ENCODE results near the gene CNN2. TPM values are rescaled to one million over a fixed set of nuclear protein-coding genes. Genes with fewer than 3 reads are reported as not detected.

The CNN2 gene
- total RNA-seq, 1 donor from 2014 or later, result 76.1 TPM

DNA sequence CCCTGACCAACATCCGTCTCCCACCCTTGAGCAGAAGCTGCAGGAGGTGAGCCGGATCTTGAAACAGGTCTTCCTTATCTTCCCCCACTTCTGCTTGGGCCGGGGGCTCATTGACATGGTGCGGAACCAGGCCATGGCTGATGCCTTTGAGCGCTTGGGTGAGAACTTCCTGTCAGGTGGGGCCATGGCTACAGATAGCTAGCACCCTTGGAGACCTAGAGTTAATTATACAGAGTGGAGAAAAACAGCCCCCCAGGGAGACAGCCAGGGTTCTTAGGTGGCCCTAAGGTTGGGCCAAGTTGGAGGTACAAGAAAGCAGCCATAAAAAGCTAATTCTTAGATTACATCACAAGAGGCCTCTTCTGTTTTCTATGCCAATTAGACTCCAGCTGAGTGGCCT is 31.7 kb downstream of the CNN2 start:
- H3K4me1 ChIP-seq, result no peaks in the 10 kb centered on the region
- H3K4me3 ChIP-seq, result no peak overlapping the region
- peaks cover 26% of the 10 kb centered on the region for H3K9me3 ChIP-seq
- no peaks in the 10 kb centered on the region for H3K27me3 ChIP-seq
- TF ChIP-seq POLR2A (IDR thresholded peaks at IDR 0.05) (no peak), POLR2AphosphoS5 (IDR thresholded peaks at IDR 0.05; ENCODE audit: insufficient read depth in 1 of 2, low read depth in 1 of 2) (no peak)
- TF ChIP-seq, protein P1, sequence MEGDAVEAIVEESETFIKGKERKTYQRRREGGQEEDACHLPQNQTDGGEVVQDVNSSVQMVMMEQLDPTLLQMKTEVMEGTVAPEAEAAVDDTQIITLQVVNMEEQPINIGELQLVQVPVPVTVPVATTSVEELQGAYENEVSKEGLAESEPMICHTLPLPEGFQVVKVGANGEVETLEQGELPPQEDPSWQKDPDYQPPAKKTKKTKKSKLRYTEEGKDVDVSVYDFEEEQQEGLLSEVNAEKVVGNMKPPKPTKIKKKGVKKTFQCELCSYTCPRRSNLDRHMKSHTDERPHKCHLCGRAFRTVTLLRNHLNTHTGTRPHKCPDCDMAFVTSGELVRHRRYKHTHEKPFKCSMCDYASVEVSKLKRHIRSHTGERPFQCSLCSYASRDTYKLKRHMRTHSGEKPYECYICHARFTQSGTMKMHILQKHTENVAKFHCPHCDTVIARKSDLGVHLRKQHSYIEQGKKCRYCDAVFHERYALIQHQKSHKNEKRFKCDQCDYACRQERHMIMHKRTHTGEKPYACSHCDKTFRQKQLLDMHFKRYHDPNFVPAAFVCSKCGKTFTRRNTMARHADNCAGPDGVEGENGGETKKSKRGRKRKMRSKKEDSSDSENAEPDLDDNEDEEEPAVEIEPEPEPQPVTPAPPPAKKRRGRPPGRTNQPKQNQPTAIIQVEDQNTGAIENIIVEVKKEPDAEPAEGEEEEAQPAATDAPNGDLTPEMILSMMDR (IDR thresholded peaks at IDR 0.05), result no peak
- intact Hi-C loops (cut with DNase I), result no loop called here
- H3K27ac ChIP-seq, result no peak overlapping the region
- no peak for DNase-seq (ENCODE audit: extremely low spot score in 2 of 2)
- H3K36me3 ChIP-seq, result peaks cover 0 to 5% of the 10 kb centered on the region in 2 donors

DNA sequence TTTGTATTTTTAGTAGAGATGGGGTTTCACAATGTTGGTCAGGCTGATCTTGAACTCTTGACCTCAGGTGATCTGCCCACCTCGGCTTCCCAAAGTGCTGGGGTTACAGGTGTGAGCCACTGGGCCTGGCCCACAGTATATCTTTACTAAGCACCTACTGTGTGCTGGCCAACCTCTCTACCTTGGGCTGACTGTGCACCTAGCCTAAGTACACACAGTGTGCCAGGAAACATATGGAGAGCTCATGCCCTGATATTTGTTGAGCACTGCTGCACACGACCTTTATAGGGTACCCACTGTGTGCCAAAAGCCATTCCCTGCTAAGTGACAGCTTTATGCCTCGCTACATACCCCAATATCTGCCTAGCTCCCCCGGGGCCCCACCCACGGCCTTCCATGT is 34.3 kb downstream of the CNN2 start:
- H3K27ac ChIP-seq, result no peak overlapping the region
- H3K9me3 ChIP-seq, result peaks cover 26% of the 10 kb centered on the region
- TF ChIP-seq POLR2A (IDR thresholded peaks at IDR 0.05) (no peak), POLR2AphosphoS5 (IDR thresholded peaks at IDR 0.05; ENCODE audit: insufficient read depth in 1 of 2, low read depth in 1 of 2) (no peak)
- TF ChIP-seq, protein P1 (IDR thresholded peaks at IDR 0.05), result no peak
- no peaks in the 10 kb centered on the region for H3K27me3 ChIP-seq
- intact Hi-C loops (cut with DNase I), result no loop called here
- no peak overlapping the region for H3K4me3 ChIP-seq
- H3K4me1 ChIP-seq, result peaks cover 14% of the 10 kb centered on the region
- H3K36me3 ChIP-seq, result peaks cover 0 to 5% of the 10 kb centered on the region in 2 donors
- no peak for DNase-seq (ENCODE audit: extremely low spot score in 2 of 2)

DNA sequence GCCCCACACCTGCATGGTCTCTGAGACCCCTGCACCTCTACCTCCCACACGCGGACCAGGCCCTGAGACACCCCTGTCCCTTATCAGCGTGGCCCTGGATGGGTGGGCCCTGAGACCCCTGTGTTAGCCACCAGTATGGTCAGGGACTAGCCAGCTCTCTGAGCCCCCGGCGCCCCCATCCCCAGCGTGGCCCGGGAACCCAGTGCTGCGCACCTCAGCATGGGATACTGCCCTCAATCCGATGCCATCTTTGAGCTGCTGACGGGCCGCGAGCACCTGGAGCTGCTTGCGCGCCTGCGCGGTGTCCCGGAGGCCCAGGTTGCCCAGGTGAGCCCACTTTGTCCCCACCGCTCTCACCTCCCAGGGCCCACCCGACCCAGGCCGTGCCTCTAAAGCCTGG is 35.6 kb downstream of the CNN2 start:
- H3K4me1 ChIP-seq, result peaks cover 27% of the 10 kb centered on the region
- intact Hi-C loops (cut with DNase I), result no loop called here
- H3K9me3 ChIP-seq, result peaks cover 20% of the 10 kb centered on the region
- no peak overlapping the region for H3K27ac ChIP-seq
- DNase-seq (ENCODE audit: extremely low spot score in 2 of 2), result no peak
- peaks cover 0 to 5% of the 10 kb centered on the region in 2 donors for H3K36me3 ChIP-seq
- H3K4me3 ChIP-seq, result no peak overlapping the region
- TF ChIP-seq, protein P1 (IDR thresholded peaks at IDR 0.05), result no peak
- TF ChIP-seq POLR2A (IDR thresholded peaks at IDR 0.05) (no peak), POLR2AphosphoS5 (IDR thresholded peaks at IDR 0.05; ENCODE audit: insufficient read depth in 1 of 2, low read depth in 1 of 2) (no peak)
- H3K27me3 ChIP-seq, result no peaks in the 10 kb centered on the region

DNA sequence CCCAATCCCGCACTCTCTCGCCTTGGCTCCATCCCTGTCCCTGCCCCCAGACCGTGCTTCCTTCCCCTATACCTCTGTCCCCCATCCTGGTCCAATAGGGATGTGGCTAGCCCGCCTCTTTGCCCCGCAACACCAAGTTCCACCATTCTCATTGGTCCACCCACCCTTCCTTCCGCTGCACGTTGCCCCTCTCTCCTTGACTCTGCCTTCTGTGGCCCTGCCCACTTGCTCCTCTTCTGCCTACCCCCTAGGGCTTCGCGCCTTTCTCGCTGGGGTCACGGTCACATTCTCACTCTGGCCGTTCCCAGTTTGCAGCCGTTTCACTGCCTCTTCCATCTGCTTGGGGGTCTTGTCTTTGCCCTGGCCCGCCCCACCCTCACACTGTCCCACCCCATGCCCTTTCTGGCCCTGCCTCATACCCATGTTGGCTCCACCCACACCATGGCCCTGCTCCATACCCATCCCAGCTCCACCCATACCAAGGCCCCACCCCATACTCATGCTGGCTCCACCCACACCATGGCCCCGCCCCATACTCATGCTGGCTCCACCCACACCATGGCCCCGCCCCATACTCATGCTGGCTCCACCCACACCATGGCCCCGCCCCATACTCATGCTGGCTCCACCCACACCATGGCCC is 36.1 kb downstream of the CNN2 start:
- no peaks in the 10 kb centered on the region for H3K27me3 ChIP-seq
- DNase-seq (ENCODE audit: extremely low spot score in 2 of 2), result no peak
- peaks cover 32% of the 10 kb centered on the region for H3K4me1 ChIP-seq
- intact Hi-C loops (cut with DNase I), result no loop called here
- peaks cover 0 to 5% of the 10 kb centered on the region in 2 donors for H3K36me3 ChIP-seq
- TF ChIP-seq POLR2AphosphoS5 (IDR thresholded peaks at IDR 0.05; ENCODE audit: insufficient read depth in 1 of 2, low read depth in 1 of 2) (no peak), POLR2A (IDR thresholded peaks at IDR 0.05) (no peak)
- TF ChIP-seq, protein P1 (IDR thresholded peaks at IDR 0.05), result no peak
- no peak overlapping the region for H3K27ac ChIP-seq
- no peak overlapping the region for H3K4me3 ChIP-seq
- H3K9me3 ChIP-seq, result peaks cover 15% of the 10 kb centered on the region

All from vagina (tissue), 2 donors.